Measurements from ENCODE around the gene ZBTB3. TPM values are rescaled to one million over a fixed set of nuclear protein-coding genes. Genes with fewer than 3 reads are reported as not detected.

The ZBTB3 gene
- total RNA-seq, 3 donors from 2014 or later (not counting 1 experiment from before 2014, with no cell fraction given) = 5.4 to 9.6 (median 8.8) TPM

- peak within 1 kb of the TSS; percentile 99 for H3K27ac Mint-ChIP-seq
- peaks cover 15% of the 10 kb centered on the region for H3K36me3 Mint-ChIP-seq
Observed at GRCh38 chr11:62727165-62727871, 26.6 kb downstream of the ZBTB3 start, which contains the start of gene HNRNPUL2. Gene HNRNPUL2, minus strand, starts transcription at chr11:62727457. Its CDS starts 301 bp downstream, at chr11:62727156.

DNA sequence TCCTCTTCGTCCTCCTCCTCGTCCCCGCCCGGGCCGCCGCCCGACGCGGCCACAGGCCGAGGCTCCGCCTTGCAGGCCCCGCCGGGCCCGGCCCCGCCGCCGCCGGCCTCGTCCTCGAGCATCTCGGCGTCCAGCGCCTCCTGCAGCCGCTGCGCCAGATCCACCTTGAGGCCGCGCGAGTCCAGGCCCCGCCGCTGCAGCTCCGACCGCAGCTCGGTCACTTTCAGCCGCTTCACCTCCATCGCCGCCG lies 27.1 kb downstream of the ZBTB3 start:
- Mint-ChIP-seq H3K27ac (peak overlapping the region; percentile 99), H3K9me3 (no peaks in the 10 kb centered on the region), H3K4me1 (peaks cover 49 to 60% of the 10 kb centered on the region in 2 donors), H3K4me3 (peak overlapping the region; percentile 98), H3K27me3 (ENCODE audit: low read depth in 2 of 2) (no peaks in the 10 kb centered on the region), H3K36me3 (peaks cover 20% of the 10 kb centered on the region)
- DNase-seq = no peak
- Histone ChIP-seq H3K9me3 (ENCODE audit: control insufficient read depth, insufficient read depth, low read length) (no peaks in the 10 kb centered on the region), H3K27me3 (ENCODE audit: control insufficient read depth, insufficient read depth, low read length) (no peaks in the 10 kb centered on the region), H3K36me3 (ENCODE audit: control insufficient read depth, insufficient read depth, low read length) (peaks cover 37% of the 10 kb centered on the region), H3K4me3 (ENCODE audit: low read length) (peak overlapping the region; percentile 91), H3K27ac (ENCODE audit: low read length) (peak overlapping the region; percentile 77), H3K4me1 (ENCODE audit: control insufficient read depth, insufficient read depth, low read length) (peaks cover 44% of the 10 kb centered on the region)
- under 1% methylated on average over 37 of the region's 37 CpGs for WGBS (ENCODE audit: insufficient coverage)
- TF ChIP-seq, protein P1, sequence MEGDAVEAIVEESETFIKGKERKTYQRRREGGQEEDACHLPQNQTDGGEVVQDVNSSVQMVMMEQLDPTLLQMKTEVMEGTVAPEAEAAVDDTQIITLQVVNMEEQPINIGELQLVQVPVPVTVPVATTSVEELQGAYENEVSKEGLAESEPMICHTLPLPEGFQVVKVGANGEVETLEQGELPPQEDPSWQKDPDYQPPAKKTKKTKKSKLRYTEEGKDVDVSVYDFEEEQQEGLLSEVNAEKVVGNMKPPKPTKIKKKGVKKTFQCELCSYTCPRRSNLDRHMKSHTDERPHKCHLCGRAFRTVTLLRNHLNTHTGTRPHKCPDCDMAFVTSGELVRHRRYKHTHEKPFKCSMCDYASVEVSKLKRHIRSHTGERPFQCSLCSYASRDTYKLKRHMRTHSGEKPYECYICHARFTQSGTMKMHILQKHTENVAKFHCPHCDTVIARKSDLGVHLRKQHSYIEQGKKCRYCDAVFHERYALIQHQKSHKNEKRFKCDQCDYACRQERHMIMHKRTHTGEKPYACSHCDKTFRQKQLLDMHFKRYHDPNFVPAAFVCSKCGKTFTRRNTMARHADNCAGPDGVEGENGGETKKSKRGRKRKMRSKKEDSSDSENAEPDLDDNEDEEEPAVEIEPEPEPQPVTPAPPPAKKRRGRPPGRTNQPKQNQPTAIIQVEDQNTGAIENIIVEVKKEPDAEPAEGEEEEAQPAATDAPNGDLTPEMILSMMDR (IDR thresholded peaks at IDR 0.05) = no peak
- peak; percentile 2 to 7 (median 4) for ATAC-seq
- intact Hi-C loops (cut with micrococcal nuclease) = loop anchor here (1.0 to 5.0 kb wide), 4 partner anchors 18 to 106 kb away; partner anchors contain the start of genes C11orf98, CSKMT, STX5 and TEX54

More at GRCh38 chr11:62727165-62727871, 26.6 kb downstream of the ZBTB3 start, which contains the start of gene HNRNPUL2:
- Histone ChIP-seq H3K36me3 (ENCODE audit: control insufficient read depth, insufficient read depth, low read length) (peaks cover 32% of the 10 kb centered on the region), H3K9me3 (ENCODE audit: control insufficient read depth, insufficient read depth, low read length) (no peaks in the 10 kb centered on the region), H3K27ac (ENCODE audit: low read length) (peak within 1 kb of the TSS; percentile 88), H3K4me3 (ENCODE audit: low read length) (peak within 1 kb of the TSS; percentile 91), H3K27me3 (ENCODE audit: control insufficient read depth, insufficient read depth, low read length) (no peaks in the 10 kb centered on the region), H3K4me1 (ENCODE audit: control insufficient read depth, insufficient read depth, low read length) (peaks cover 44% of the 10 kb centered on the region)
- ATAC-seq (peak; percentile 82 to 91 (median 84)), DNase-seq (peak; percentile 97 to 100)
- intact Hi-C loops (cut with micrococcal nuclease) = loop anchor here (1.0 to 5.0 kb wide), 4 partner anchors 18 to 105 kb away; partner anchors contain the start of genes C11orf98, CSKMT, STX5 and TEX54
- H3K4me3 Mint-ChIP-seq = peak within 1 kb of the TSS; percentile 98
- H3K4me1 Mint-ChIP-seq = peaks cover 44 to 60% of the 10 kb centered on the region in 2 donors
- under 1% methylated on average over 72 of the region's 72 CpGs for WGBS (ENCODE audit: insufficient coverage)
- H3K9me3 Mint-ChIP-seq = no peaks in the 10 kb centered on the region
- TF ChIP-seq, protein P1 (IDR thresholded peaks at IDR 0.05) = no peak
- H3K27me3 Mint-ChIP-seq (ENCODE audit: low read depth in 2 of 2) = no peaks in the 10 kb centered on the region

DNA sequence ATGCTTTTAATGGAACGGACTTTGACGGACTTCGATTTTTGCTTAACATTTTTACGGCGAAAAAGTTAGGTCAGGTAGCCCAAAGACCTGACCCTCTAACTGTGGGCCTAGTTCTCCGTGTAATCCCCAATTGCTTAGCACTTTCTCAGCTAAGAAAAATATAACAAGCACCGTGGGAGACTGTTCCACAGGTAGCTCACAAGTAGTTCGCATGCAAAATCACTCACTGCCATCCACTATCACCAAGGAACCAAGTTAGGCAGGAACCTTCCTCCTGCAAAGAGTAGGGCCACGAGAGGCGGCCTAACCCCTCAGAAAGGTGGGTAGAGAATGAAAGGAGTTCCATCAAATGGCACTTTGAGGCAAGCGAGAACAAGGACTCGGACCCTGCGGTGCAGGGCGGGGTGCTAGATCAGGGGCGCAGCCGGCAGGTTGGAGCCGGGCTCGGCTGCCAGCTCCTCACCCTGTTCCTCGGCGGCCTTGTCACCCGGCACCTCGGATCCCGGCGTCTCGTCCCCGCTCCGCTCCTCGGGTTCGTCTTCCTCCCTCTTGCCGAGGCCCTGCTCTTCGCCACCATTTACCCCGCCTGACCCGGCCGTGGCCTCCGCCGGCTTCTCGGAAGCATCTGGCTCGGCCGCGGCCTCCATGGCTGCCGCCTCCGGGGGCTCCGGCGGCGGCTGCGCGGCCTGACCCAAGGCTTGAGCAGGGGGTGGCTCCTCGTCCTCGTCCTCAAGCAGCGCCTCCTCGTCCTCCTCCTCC lies 27.6 kb downstream of the ZBTB3 start:
- peaks cover 43% of the 10 kb centered on the region for H3K4me1 ChIP-seq (ENCODE audit: control insufficient read depth, insufficient read depth, low read length)
- DNase-seq (no peak), ATAC-seq (no peak)
- H3K27me3 ChIP-seq (ENCODE audit: control insufficient read depth, insufficient read depth, low read length) = no peaks in the 10 kb centered on the region
- TF ChIP-seq, protein P1 (IDR thresholded peaks at IDR 0.05) = no peak
- H3K27ac Mint-ChIP-seq = peak overlapping the region; percentile 99
- no peaks in the 10 kb centered on the region for H3K9me3 Mint-ChIP-seq
- no peaks in the 10 kb centered on the region for H3K9me3 ChIP-seq (ENCODE audit: control insufficient read depth, insufficient read depth, low read length)
- H3K4me1 Mint-ChIP-seq = peaks cover 54 to 60% of the 10 kb centered on the region in 2 donors
- peak overlapping the region; percentile 77 for H3K27ac ChIP-seq (ENCODE audit: low read length)
- intact Hi-C loops (cut with micrococcal nuclease) = loop anchor here (2.0 to 5.0 kb wide), 2 partner anchors 59 to 106 kb away; partner anchors contain the start of genes C11orf98, CSKMT, STX5 and TEX54
- WGBS (ENCODE audit: insufficient coverage) = 0% methylated on average over 51 of the region's 51 CpGs
- no peaks in the 10 kb centered on the region for H3K27me3 Mint-ChIP-seq (ENCODE audit: low read depth in 2 of 2)
- H3K36me3 Mint-ChIP-seq = peaks cover 25% of the 10 kb centered on the region
- H3K36me3 ChIP-seq (ENCODE audit: control insufficient read depth, insufficient read depth, low read length) = peaks cover 39% of the 10 kb centered on the region
- H3K4me3 ChIP-seq (ENCODE audit: low read length) = peak overlapping the region; percentile 91
- H3K4me3 Mint-ChIP-seq = peak overlapping the region; percentile 98

Measured in natural killer cell (primary cell).